NCI-H2107 (cell line): ENCODE data around the gene COL18A1.

ENCODE experiments used
- DNase-seq: peaks from one replicate; lab custom pipeline; 2025; lab: John Stamatoyannopoulos, UW

The COL18A1 gene

GRCh38 chr21:45401916-45402900, 2.8 kb upstream of the COL18A1 start:
- no peak for DNase-seq

- no peak for DNase-seq
Measured at GRCh38 chr21:45403133-45403824, 1.7 kb upstream of the COL18A1 start.

- DNase-seq = no peak
Measured at GRCh38 chr21:45403825-45404729, 888 bp upstream of the COL18A1 start.

- no peak for DNase-seq
Measured at GRCh38 chr21:45405271-45405818, 380 bp downstream of the COL18A1 start.

GRCh38 chr21:45405819-45406762, 1.1 kb downstream of the COL18A1 start:
- DNase-seq = no peak

- DNase-seq = no peak
Measured at GRCh38 chr21:45406801-45407628, 2.0 kb downstream of the COL18A1 start.

GRCh38 chr21:45407629-45408247, 2.8 kb downstream of the COL18A1 start:
- no peak for DNase-seq

- no peak for DNase-seq
Measured at GRCh38 chr21:45408271-45408791, 3.4 kb downstream of the COL18A1 start.

GRCh38 chr21:45408801-45409261, 3.9 kb downstream of the COL18A1 start:
- no peak for DNase-seq

GRCh38 chr21:45409466-45410150, 4.6 kb downstream of the COL18A1 start:
- DNase-seq = no peak

GRCh38 chr21:45410151-45410864, 5.3 kb downstream of the COL18A1 start:
- no peak for DNase-seq

GRCh38 chr21:45410865-45411809, 6.2 kb downstream of the COL18A1 start:
- no peak for DNase-seq

GRCh38 chr21:45411810-45412206, 6.8 kb downstream of the COL18A1 start:
- DNase-seq = no peak

- DNase-seq = no peak
Measured at GRCh38 chr21:45412491-45412890, 7.5 kb downstream of the COL18A1 start.

- no peak for DNase-seq
Measured at GRCh38 chr21:45412909-45413611, 8.1 kb downstream of the COL18A1 start.

- DNase-seq = no peak
Measured at GRCh38 chr21:45413922-45414321, 9.0 kb downstream of the COL18A1 start.
